GM21447 (cell line): ENCODE results near the gene ARID3A.
A peak's percentile ranks its signal among the peaks of the same experiment; 100 is the strongest.
"Not testable (repeated sequence)": the region's sequence is repeated elsewhere in the genome, so short reads cannot be mapped to it uniquely, and the experiment has no call there.

Source experiments
- ATAC-seq: cut with Tn5 transposase; IDR thresholded peaks from one replicate; pipeline ENCODE4 v1.9.1; 2021; ENCODE audit not compliant: unreplicated experiment

The ARID3A gene

GRCh38 chr19:891421-892200, 34.2 kb upstream of the ARID3A start:
- not testable (repeated sequence) for ATAC-seq

GRCh38 chr19:892243-892893, 33.5 kb upstream of the ARID3A start:
- no peak for ATAC-seq

GRCh38 chr19:892894-893689, 32.7 kb upstream of the ARID3A start, which contains the start of the genes MED16 and RNU6-9:
TSS of gene MED16 (minus strand) at chr19:893187. CDS start at chr19:891131, 2,056 bp downstream.
TSS of gene RNU6-9 (plus strand) at chr19:893484.
- ATAC-seq: peak; percentile 73

GRCh38 chr19:896434-896833, 29.4 kb upstream of the ARID3A start:
- ATAC-seq: no peak

- ATAC-seq: no peak
Observed at GRCh38 chr19:896999-897398, 28.8 kb upstream of the ARID3A start.

GRCh38 chr19:897442-898039, 28.3 kb upstream of the ARID3A start:
- ATAC-seq: no peak

GRCh38 chr19:898663-899062, 27.2 kb upstream of the ARID3A start:
- ATAC-seq: no peak

- no peak for ATAC-seq
Observed at GRCh38 chr19:899336-900042, 26.3 kb upstream of the ARID3A start.

GRCh38 chr19:900043-900301, 25.9 kb upstream of the ARID3A start:
- no peak for ATAC-seq

- ATAC-seq: no peak
Observed at GRCh38 chr19:900302-901111, 25.3 kb upstream of the ARID3A start.

GRCh38 chr19:901216-902092, 24.4 kb upstream of the ARID3A start:
- no peak for ATAC-seq

GRCh38 chr19:902093-902370, 23.8 kb upstream of the ARID3A start:
- ATAC-seq: no peak

- ATAC-seq: no peak
Observed at GRCh38 chr19:902446-903226, 23.2 kb upstream of the ARID3A start.

- no peak for ATAC-seq
Observed at GRCh38 chr19:903266-903797, 22.5 kb upstream of the ARID3A start.

GRCh38 chr19:904545-904944, 21.3 kb upstream of the ARID3A start:
- ATAC-seq: no peak

- ATAC-seq: no peak
Observed at GRCh38 chr19:906480-906879, 19.4 kb upstream of the ARID3A start.

GRCh38 chr19:907183-907853, 18.5 kb upstream of the ARID3A start:
- ATAC-seq: no peak
